Keratinocyte (primary cell): ENCODE results near the gene SIM2.

Source experiments
- CTCF ChIP-seq, 3 experiments: IDR thresholded peaks in 1 of 3; conservative IDR thresholded peaks in 1 of 3; optimal IDR thresholded peaks in 1 of 3; 2 replicates in 2 of 3; 3 replicates in 1 of 3; pipeline versions ENCODE3 to v1.5.1; 2011; ENCODE audit warnings: low read length in 3 of 3, mild to moderate bottlenecking in 3 of 3, moderate library complexity in 2 of 3, control low read depth in 1 of 3, inconsistent platforms in 1 of 3; ENCODE audit not compliant: insufficient read depth in 2 of 3; ENCODE audit errors: extremely low read depth in 1 of 3
- EZH2 ChIP-seq: IDR thresholded peaks from one replicate; pipeline ENCODE4 v1.6.1; 2012; ENCODE audit warnings: inconsistent platforms, mild to moderate bottlenecking, low read length, moderate library complexity

- no peak for TF ChIP-seq CTCF (optimal IDR thresholded peaks at IDR 0.05 in 1 of 3, IDR thresholded peaks at IDR 0.05 in 1 of 3, conservative IDR thresholded peaks at IDR 0.05 in 1 of 3; ENCODE audit: extremely low read depth in 1 of 3, insufficient read depth in 2 of 3, low read length in 3 of 3)
- TF ChIP-seq EZH2 = no peak
Measured at GRCh38 chr21:36751383-36751782, 52.5 kb downstream of the SIM2 start.
